Measurements from ENCODE around the gene HOXD11. TPM values are rescaled to one million over a fixed set of nuclear protein-coding genes. Genes with fewer than 3 reads are reported as not detected.

The HOXD11 gene
- total RNA-seq, 2 experiments from 2014 or later = not detected

DNA sequence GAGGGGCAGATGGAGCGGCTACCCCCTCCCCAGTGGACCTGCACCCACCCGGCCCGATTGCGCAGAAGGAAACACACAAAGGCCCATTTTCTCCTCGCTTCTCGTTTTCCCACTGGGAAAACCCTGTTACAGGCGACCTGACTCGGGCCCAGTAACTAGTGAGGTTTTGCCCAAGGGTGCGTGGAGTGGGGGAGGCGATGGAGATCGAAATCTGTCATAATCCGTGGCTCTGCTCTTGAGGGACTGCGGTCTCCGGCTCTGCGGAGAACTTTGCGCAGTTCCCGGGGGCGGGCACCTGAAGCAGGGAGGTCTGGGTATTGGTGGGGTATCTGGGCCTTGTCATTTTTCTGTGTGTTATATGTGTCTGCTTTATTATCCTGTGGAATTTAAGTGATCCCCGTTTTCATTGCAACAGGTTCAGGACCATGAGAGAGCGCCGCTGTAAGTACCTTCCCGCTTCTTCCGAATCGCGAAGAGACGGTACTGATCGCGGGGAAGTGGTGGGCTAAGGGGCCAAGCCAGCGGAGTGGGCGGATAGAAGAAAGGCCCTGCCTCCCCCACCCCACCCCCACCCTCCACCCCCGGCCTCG, 40.2 kb downstream of the HOXD11 start:
- CTCF ChIA-PET = interaction anchor here (1.2 kb wide), 1 partner anchor 19 kb away, joined by 3 read pairs; no protein-coding TSS in a partner anchor
- H3K27me3 Mint-ChIP-seq = peaks cover 90% of the 10 kb centered on the region
- no peaks in the 10 kb centered on the region for H3K36me3 Mint-ChIP-seq
- H3K4me1 Mint-ChIP-seq = no peaks in the 10 kb centered on the region
- H3K9me3 Mint-ChIP-seq (ENCODE audit: low read depth) = no peaks in the 10 kb centered on the region
- DNase-seq (no peak), ATAC-seq (no peak)
- no peak overlapping the region for H3K4me3 Mint-ChIP-seq
- H3K27ac Mint-ChIP-seq = no peak overlapping the region

DNA sequence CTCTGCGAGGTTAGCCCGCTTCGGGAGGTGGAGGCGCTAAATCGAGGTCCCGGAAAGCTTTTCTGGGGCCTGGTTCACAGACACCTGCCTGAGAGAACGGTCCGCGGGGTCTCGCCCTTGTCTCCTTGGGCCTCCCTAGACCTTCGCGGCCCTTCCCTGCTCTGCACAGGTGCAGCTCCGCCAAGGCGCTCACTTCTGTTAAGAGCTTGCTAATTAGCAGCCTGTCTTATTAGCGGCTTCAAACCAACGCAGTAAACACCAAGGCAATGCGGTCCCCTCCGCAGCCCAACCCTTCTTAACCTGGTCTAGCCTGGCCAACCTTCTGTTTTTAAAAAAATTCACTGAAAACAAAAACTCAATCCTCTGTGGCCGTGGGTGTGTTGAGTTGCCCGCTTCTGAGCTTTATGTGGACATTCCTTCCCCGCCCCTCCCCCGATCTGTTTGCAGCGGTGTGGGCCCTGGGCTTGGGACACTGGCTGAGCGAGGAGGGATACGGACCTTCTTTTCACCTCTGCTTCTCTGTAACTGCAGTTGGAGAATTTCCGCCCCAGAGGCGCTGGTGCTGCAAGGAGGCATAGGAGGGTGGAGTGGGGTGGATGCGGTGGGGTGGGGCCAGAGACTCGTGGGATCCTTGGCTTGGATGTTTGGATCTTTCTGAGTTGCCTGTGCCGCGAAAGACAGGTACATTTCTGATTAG, 40.9 kb downstream of the HOXD11 start:
- DNase-seq (no peak), ATAC-seq (no peak)
- peaks cover 92% of the 10 kb centered on the region for H3K27me3 Mint-ChIP-seq
- H3K4me1 Mint-ChIP-seq = no peaks in the 10 kb centered on the region
- no peak overlapping the region for H3K27ac Mint-ChIP-seq
- no peaks in the 10 kb centered on the region for H3K36me3 Mint-ChIP-seq
- H3K9me3 Mint-ChIP-seq (ENCODE audit: low read depth) = no peaks in the 10 kb centered on the region
- H3K4me3 Mint-ChIP-seq = no peak overlapping the region
- CTCF ChIA-PET = interaction anchor here (1.2 kb wide), 1 partner anchor 18 kb away, joined by 3 read pairs; no protein-coding TSS in a partner anchor

DNA sequence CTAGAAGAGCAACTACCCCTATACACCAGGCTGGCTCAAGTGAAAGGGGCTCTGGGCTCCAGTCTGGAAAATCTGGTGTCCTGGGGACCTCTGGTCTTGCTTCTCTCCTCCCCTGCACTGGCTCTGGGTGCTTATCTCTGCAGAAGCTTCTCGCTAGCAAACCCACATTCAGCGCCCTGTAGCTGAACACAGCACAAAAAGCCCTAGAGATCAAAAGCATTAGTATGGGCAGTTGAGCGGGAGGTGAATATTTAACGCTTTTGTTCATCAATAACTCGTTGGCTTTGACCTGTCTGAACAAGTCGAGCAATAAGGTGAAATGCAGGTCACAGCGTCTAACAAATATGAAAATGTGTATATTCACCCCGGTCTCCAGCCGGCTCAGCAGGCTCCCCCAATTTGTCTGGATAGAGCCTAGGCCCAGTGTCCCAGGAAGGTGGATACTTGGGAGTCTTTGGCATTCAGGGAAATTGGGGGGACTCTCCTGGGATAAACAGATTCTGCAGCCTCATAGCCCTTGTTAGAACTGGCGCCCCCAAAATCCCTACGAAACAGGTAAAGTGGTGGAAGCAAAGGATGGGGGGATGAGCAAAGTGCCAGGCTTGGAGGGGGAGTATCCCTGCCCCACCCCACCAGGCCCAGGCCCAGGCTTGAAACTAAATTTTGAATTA, 41.8 kb downstream of the HOXD11 start:
- DNase-seq = no peak
- H3K27ac Mint-ChIP-seq = no peak overlapping the region
- H3K27me3 Mint-ChIP-seq = peaks cover 93% of the 10 kb centered on the region
- no peaks in the 10 kb centered on the region for H3K36me3 Mint-ChIP-seq
- H3K4me1 Mint-ChIP-seq = no peaks in the 10 kb centered on the region
- ATAC-seq = no peak
- H3K9me3 Mint-ChIP-seq (ENCODE audit: low read depth) = no peaks in the 10 kb centered on the region
- CTCF ChIA-PET = no interaction called here
- H3K4me3 Mint-ChIP-seq = no peak overlapping the region

DNA sequence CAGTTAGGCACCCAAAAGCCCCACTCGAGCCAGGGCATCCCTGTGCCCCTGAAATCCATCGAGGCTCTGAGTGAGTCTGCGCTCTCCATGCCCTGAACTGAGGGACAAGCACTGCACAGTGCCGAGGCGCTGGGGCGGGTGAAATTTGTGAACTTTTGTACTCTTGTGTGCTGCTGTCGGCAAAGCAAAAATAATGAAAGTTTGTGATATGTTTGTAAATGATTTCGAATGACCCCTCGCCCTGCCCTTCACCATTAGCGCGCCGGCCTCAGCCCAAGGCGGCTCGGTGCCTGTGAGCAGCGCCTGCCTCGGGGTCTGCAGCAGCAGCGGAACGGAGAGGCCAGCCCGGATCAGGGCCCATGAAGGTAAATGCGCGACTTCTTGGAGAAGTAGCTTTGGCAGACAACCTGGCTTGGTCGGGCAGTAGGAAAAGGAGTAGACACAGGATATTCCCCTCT, 42.4 kb downstream of the HOXD11 start:
- DNase-seq (no peak), ATAC-seq (no peak)
- CTCF ChIA-PET = interaction anchor here (1.9 kb wide), 1 partner anchor 22 kb away, joined by 4 read pairs; no protein-coding TSS in a partner anchor
- Mint-ChIP-seq H3K27ac (no peak overlapping the region), H3K27me3 (peaks cover 95% of the 10 kb centered on the region), H3K4me3 (no peak overlapping the region), H3K4me1 (no peaks in the 10 kb centered on the region), H3K9me3 (ENCODE audit: low read depth) (no peaks in the 10 kb centered on the region), H3K36me3 (no peaks in the 10 kb centered on the region)

DNA sequence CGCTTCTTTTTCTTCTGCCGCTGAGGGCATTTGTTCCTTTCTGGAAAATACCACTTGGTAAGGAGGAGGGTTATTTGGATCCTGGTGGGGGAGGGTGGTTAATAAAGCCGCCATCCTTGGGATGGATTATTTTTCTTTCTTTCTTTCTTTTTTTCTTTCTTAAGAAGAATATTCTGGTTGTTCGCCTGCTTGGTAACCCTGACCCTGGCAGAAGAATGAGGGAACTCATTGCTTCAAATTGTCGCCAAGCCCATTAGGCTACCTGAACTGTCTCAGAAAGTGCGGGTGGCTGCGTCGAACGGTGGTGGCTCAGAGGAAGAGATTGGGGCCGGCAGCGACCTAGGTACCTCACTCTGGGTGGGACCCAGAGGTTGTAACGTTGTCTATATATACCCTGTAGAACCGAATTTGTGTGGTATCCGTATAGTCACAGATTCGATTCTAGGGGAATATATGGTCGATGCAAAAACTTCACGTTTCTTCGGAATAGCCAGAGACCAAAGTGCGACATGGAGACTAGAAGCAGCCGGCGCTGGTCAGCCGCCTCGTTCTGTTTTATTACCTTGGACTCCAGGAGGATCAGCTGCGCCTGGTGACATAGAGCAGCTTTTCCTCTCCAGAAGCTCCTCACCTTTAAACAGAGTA, 43.0 kb downstream of the HOXD11 start:
- CTCF ChIA-PET = interaction anchor here (1.9 kb wide), 2 partner anchors 9 to 23 kb away, joined by 4 to 15 read pairs; no protein-coding TSS in a partner anchor
- Mint-ChIP-seq H3K4me3 (no peak overlapping the region), H3K4me1 (no peaks in the 10 kb centered on the region), H3K9me3 (ENCODE audit: low read depth) (no peaks in the 10 kb centered on the region), H3K27me3 (peaks cover 95% of the 10 kb centered on the region), H3K27ac (no peak overlapping the region), H3K36me3 (no peaks in the 10 kb centered on the region)
- ATAC-seq = no peak
- DNase-seq = no peak

DNA sequence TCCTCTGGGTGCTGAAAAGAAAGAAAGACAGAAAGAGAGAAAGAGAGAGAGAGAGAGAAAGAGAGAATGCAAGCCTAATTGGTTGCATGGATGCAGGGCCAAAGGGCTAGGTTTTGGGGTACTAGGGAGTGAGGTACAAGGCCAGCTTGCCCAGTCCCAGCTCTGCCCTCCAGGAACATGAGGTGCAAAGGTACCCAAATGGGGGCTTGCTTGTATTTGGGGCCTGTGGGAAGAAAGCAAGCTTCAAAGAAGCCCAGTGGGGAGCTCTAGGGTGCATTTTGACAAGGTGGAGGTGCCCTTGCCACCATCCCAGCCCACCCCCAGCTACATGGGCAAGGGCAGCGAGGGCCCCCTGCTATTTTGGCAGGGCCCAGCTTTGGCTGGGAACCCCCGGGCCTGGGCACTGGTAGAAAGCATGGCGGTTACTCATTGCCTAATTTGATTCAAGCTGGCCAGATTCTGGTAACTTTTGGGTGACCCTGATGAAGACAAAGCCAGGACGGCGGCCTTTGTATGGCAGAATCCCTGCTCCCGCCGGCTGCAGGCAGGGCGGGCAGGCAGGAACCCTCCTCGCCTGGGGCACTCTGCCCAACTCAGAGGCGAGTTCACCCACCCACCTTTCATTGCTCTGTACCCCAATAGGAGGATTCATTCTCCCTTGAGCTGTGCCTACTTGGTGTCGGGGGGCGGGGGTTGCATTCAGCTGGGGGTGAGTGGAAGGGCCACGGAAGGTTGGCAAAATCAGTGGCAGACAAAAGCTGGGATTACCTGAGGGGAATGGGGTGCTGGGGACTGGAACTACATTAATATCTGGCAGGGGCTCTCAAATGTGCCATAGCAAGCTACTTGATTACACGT, 43.7 kb downstream of the HOXD11 start:
- ATAC-seq = no peak
- Mint-ChIP-seq H3K36me3 (no peaks in the 10 kb centered on the region), H3K9me3 (ENCODE audit: low read depth) (no peaks in the 10 kb centered on the region), H3K27ac (no peak overlapping the region), H3K4me1 (no peaks in the 10 kb centered on the region), H3K27me3 (peaks cover 95% of the 10 kb centered on the region), H3K4me3 (no peak overlapping the region)
- DNase-seq = no peak
- CTCF ChIA-PET = interaction anchor here (1.9 kb wide), 2 partner anchors 10 to 24 kb away, joined by 4 to 15 read pairs; no protein-coding TSS in a partner anchor

DNA sequence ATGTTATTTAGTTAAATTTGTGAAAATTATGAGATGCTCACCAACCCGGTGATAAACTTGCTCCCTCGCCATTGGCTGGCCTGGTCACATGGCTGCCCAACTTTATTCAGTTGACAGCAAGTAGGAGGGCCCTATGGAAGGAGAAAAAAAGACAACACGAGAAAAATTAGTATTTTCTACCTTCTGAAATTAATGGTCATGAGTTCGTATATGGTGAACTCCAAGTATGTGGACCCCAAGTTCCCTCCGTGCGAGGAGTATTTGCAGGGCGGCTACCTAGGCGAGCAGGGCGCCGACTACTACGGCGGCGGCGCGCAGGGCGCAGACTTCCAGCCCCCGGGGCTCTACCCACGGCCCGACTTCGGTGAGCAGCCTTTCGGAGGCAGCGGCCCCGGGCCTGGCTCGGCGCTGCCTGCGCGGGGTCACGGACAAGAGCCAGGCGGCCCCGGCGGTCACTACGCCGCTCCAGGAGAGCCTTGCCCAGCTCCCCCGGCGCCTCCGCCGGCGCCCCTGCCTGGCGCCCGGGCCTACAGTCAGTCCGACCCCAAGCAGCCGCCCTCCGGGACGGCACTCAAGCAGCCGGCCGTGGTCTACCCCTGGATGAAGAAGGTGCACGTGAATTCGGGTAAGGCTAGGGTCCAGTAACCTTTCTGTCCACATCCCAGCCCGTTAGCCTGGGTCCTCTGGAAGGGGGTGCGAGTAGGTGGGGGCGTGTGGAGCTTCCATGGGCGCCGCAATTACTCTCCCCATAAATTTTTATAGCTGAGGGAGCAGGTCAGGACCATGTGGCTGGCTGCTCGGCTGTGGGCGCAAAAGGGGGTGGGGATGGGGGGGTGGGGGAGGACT, 44.6 kb downstream of the HOXD11 start, which contains the start of gene HOXD4:
Gene HOXD4 (plus strand): TSS at position 109 of the 846 bp plus-strand sequence. CDS start 84 bp downstream, at position 193.
- CTCF ChIA-PET = interaction anchor here (1.1 to 1.9 kb wide), 3 partner anchors 11 to 25 kb away, joined by 3 to 15 read pairs (median 4); no protein-coding TSS in a partner anchor
- no peaks in the 10 kb centered on the region for H3K36me3 Mint-ChIP-seq
- ATAC-seq = no peak
- H3K4me1 Mint-ChIP-seq = no peaks in the 10 kb centered on the region
- DNase-seq = no peak
- peaks cover 95% of the 10 kb centered on the region for H3K27me3 Mint-ChIP-seq
- no peak within 1 kb of the TSS for H3K27ac Mint-ChIP-seq
- no peaks in the 10 kb centered on the region for H3K9me3 Mint-ChIP-seq (ENCODE audit: low read depth)
- H3K4me3 Mint-ChIP-seq = no peak within 1 kb of the TSS

DNA sequence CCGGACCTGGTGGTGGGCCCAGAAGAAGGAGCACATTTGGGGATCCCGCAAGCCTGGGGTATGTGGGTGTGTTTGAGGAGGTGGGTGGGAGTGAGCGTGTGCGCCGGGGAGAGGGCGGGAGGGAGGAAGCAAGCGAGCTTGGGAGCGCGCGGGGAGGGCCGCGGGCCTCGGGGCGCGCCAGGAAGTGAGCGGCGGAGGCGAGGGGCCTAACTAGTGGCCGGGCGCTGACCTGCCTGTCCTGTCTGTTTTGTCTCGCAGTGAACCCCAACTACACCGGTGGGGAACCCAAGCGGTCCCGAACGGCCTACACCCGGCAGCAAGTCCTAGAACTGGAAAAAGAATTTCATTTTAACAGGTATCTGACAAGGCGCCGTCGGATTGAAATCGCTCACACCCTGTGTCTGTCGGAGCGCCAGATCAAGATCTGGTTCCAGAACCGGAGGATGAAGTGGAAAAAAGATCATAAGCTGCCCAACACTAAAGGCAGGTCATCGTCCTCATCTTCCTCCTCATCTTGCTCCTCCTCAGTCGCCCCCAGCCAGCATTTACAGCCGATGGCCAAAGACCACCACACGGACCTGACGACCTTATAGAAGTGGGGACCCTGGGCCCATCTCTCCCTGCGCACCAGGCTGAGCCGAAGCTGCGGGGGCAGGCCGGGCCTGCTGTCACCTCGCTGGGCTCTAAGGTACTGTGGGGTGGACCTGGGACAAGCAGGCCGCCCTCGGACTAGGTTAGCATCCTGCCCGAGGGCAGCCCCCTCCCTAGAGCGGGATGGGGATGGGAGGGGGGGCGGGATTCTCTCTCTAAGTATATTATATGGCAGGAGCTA, 45.5 kb downstream of the HOXD11 start:
- Mint-ChIP-seq H3K27me3 (peaks cover 91% of the 10 kb centered on the region), H3K9me3 (ENCODE audit: low read depth) (no peaks in the 10 kb centered on the region), H3K27ac (no peak overlapping the region), H3K4me1 (peaks cover 2% of the 10 kb centered on the region), H3K4me3 (no peak overlapping the region), H3K36me3 (no peaks in the 10 kb centered on the region)
- ATAC-seq (no peak), DNase-seq (no peak)
- CTCF ChIA-PET = interaction anchor here (1.1 to 1.3 kb wide), 2 partner anchors 20 to 401 kb away, joined by 3 to 4 read pairs; no protein-coding TSS in a partner anchor

DNA sequence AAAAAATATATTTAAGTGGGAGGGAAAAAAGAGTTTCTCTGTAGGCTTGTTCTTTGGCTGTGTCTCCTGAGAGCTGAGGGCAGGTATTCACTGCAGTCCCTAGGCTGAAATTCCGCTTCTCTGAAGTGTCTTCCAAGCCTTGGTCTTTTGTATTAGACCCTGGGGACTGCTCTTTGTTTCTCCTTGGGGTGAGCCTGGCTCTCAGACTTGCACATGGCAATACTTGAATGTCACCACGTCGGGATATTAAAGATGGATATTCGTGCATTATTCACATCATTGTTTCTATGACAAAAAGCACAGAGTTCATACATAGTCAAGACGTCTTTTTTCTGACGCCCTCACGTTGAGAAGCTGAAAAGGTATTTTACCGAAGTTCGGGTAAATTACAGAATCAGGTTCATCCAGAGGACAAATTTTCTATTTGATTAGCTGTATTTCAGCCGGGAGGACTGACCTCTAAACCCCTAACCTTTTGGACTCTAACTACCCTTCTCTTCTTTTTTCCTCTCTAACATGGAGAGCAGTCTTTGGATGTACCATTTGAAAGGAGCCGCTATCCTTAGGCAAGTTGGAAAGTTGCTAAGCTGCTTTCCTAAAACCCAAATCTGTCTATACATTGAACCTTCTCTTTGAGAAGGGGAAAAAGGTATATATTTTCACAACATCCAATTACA, 47.6 kb downstream of the HOXD11 start:
- no peaks in the 10 kb centered on the region for H3K9me3 Mint-ChIP-seq (ENCODE audit: low read depth)
- H3K4me3 Mint-ChIP-seq = no peak overlapping the region
- no peak for DNase-seq
- no peak overlapping the region for H3K27ac Mint-ChIP-seq
- CTCF ChIA-PET = interaction anchor here (1.1 to 2.7 kb wide), 4 partner anchors 10 to 400 kb away, joined by 4 to 14 read pairs (median 6); no protein-coding TSS in a partner anchor
- H3K4me1 Mint-ChIP-seq = peaks cover 4% of the 10 kb centered on the region
- peaks cover 2% of the 10 kb centered on the region for H3K36me3 Mint-ChIP-seq
- ATAC-seq = no peak
- H3K27me3 Mint-ChIP-seq = peaks cover 87% of the 10 kb centered on the region

DNA sequence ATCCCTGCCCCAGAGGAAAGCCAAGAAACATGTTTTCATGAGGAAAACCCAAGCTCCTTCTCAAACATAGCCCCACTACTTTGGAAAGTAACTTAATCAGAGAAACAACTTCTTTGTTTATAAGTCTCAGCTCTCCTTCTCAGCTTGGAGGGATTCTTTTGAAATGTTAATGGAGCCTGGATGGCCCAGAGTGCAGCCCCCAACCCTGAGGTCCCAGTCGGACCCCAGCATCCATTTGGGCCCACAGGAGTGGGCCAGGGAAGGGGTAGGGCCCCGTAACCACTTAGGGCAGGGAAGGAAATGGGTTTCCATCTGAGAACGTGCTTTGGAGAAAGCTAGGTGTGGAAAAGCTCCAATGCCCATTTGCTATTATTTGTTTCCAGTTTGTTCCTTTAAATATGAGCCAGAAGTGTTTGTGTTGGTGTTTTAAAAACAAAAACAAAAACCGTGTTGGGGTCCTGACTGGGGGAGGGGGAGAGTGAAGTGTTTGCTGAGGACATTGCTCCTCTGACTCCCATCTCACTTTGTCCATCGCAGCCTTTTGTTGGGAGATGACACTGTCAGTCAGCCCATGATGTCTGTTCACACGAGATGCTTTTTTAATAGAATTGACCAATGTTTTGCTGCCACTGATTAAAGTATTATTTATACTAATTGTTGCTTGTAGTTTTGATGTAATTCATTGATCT, 48.4 kb downstream of the HOXD11 start:
- peaks cover 2% of the 10 kb centered on the region for H3K36me3 Mint-ChIP-seq
- no peak for ATAC-seq

More for the DNA sequence above, 48.4 kb downstream of the HOXD11 start:
- peaks cover 87% of the 10 kb centered on the region for H3K27me3 Mint-ChIP-seq
- peaks cover 4% of the 10 kb centered on the region for H3K4me1 Mint-ChIP-seq
- no peak for DNase-seq
- no peak overlapping the region for H3K27ac Mint-ChIP-seq
- CTCF ChIA-PET = interaction anchor here (1.0 to 2.7 kb wide), 6 partner anchors 15 to 482 kb away, joined by 3 to 14 read pairs (median 4); no protein-coding TSS in a partner anchor
- H3K4me3 Mint-ChIP-seq = no peak overlapping the region
- H3K9me3 Mint-ChIP-seq (ENCODE audit: low read depth) = no peaks in the 10 kb centered on the region
